SKM-1 (cell line): ENCODE results near the gene CHTOP.

Experiments
- DNase-seq: peaks from one replicate; lab custom pipeline; 2025; ENCODE audit not compliant: unreplicated experiment; lab: John Stamatoyannopoulos, UW

The CHTOP gene

GRCh38 chr1:153685544-153686340 is 51.9 kb downstream of the CHTOP start:
- DNase-seq: no peak

- no peak for DNase-seq
Observed at GRCh38 chr1:153687346-153688125, 53.7 kb downstream of the CHTOP start.

- no peak for DNase-seq
Observed at GRCh38 chr1:153688276-153688675, 54.4 kb downstream of the CHTOP start.

GRCh38 chr1:153688736-153689328 is 55.0 kb downstream of the CHTOP start:
- DNase-seq: no peak

- DNase-seq: no peak
Observed at GRCh38 chr1:153693466-153693865, 59.6 kb downstream of the CHTOP start.
